Ishikawa (cell line): Measurements from ENCODE around the gene MYH16.

Source experiments
- EP300 ChIP-seq: IDR thresholded peaks from 2 replicates; pipeline ENCODE4 v1.6.1; 2012; ENCODE audit warnings: borderline replicate concordance
- MAX ChIP-seq: IDR thresholded peaks from 2 replicates; pipeline ENCODE4 v1.6.1; 2012
- NFIC ChIP-seq: IDR thresholded peaks from 2 replicates; pipeline ENCODE4 v1.6.1; 2012
- TEAD4 ChIP-seq: IDR thresholded peaks from 2 replicates; pipeline ENCODE4 v1.6.1; 2012
- USF1 ChIP-seq: IDR thresholded peaks from 2 replicates; pipeline ENCODE4 v1.6.1; 2012
- YY1 ChIP-seq: IDR thresholded peaks from 2 replicates; pipeline ENCODE4 v1.6.1; 2012; ENCODE audit warnings: low read depth

DNA sequence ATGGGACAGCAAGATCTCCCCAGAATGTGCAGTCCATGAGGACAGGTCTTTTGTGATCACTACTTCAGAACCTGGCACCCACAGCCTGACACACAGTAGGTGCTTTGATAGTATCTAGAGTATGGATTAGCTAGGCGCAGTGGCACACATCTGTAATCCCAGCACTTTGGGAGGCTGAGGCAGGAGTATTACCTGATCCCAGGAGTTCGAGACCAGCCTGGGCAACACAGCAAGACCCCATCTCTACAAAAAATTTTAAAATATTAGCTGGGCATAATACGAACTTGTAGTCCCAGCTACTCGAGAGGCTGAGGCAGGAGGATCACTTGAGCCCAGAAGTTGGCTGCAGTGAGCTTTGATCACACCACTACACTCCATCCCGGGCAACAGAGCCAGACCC is 79.6 kb downstream of the MYH16 start:
- TF ChIP-seq MAX (no peak), USF1 (no peak), NFIC (no peak), TEAD4 (no peak), YY1 (no peak), EP300 (no peak)
